GM19043 (cell line): ENCODE results near the gene ITIH6.

Experiments used
- ATAC-seq: cut with Tn5 transposase; IDR thresholded peaks from one replicate; pipeline ENCODE4 v1.9.1; 2021; ENCODE audit warnings: low read depth; ENCODE audit not compliant: unreplicated experiment

ITIH6 gene

DNA sequence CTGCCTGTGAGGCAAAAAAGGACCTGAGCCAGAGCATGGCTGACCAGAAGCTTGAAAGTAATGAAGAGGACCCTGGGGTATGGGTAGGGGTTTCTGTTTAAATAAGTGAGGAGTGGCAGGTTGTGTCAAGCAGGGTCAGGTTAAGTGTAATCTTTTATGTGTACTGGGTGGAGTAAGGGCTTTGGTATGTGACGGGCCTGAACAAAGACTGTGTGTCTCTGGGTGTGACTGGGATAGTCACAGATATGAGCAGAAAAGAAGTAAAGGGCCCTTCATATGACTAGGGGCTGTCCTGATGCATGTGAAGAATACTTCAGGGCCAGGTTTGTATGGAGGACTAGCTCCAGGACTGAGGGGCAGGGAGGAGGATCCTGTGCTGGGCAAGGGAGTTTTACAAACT, 82.4 kb downstream of the ITIH6 start:
- no peak for ATAC-seq

DNA sequence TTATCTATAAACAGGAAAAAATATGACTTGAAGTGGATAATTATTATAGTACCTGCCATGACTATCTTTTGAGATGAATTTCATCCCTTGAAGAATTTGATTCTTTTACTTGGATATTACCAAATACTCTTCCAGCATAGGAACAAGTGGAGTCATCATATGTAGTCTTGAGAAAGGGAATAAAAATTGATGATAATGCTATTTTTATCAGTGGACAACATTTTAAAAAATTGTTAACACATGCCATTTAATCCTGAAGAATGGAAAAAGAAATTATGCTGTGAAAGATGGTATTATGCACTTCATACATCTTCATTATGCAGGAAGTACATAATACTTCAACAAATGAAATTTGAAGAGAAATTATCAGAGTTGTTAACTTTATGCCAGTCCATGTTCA, 83.6 kb downstream of the ITIH6 start:
- no peak for ATAC-seq

DNA sequence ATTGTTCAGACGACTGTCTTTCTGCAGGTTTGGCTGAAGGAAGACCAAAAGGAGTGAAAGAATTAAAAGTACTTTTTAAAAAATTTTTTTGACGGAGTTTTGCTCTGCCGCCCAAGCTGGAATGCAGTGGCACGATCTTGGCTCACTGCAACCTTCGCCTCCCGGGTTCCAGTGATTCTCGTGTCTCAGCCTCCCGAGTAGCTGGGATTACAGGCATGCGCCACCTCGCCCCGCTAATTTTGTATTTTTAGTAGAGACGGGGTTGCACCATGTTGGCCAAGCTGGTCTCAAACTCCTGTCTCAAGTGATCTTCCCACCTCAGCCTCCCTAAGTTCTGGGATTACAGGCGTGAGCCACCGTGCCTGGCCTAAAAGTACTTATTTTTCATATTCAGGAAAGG, 86.3 kb downstream of the ITIH6 start:
- ATAC-seq = no peak

DNA sequence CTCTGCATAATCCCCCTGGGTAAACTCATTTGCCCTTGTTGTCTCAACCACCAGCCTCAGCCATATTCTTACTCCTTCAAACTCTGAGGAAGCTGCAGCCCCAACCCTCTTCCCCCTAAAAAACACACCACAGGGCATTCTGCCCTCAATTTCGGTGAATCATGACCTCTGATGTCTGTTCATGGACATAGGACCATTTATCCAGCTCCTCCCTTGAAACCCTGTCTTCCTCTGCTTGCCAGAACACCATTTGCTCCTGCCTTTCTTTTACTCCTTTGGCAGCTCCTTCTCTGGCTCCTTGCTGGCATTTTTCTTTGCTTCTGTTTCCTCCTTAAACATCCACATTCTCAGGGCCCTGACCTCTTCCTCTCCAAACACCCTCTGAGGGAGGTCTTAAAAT, 87.1 kb downstream of the ITIH6 start:
- no peak for ATAC-seq

DNA sequence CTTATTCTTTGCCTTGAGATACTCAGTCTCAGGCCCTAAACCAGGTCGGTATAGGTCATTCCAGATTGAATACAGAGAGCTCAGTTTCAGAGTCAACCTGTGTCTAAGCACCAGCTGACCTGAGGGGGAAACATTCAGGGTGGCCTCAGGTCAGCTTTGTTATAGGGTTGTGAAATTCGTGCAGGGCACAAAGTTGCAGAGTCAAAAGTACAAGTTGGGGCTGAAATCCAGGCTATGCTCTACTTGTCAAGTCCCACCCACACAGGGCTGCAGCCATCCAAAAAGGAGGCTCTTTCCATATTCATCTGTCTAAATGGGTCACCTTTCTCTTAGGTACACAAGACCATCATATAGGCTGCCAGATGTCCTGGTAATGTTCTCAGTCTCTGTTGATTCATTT, 89.7 kb downstream of the ITIH6 start:
- ATAC-seq = no peak
